ENCODE measurements around the gene DNAJA2. TPM values are rescaled to one million over a fixed set of nuclear protein-coding genes. Genes with fewer than 3 reads are reported as not detected.

Gene DNAJA2
- total and polyA plus RNA-seq, 2 of the 4 experiments (the other 2 are of a cell fraction), result 18.6 to 53.9 TPM

DNA sequence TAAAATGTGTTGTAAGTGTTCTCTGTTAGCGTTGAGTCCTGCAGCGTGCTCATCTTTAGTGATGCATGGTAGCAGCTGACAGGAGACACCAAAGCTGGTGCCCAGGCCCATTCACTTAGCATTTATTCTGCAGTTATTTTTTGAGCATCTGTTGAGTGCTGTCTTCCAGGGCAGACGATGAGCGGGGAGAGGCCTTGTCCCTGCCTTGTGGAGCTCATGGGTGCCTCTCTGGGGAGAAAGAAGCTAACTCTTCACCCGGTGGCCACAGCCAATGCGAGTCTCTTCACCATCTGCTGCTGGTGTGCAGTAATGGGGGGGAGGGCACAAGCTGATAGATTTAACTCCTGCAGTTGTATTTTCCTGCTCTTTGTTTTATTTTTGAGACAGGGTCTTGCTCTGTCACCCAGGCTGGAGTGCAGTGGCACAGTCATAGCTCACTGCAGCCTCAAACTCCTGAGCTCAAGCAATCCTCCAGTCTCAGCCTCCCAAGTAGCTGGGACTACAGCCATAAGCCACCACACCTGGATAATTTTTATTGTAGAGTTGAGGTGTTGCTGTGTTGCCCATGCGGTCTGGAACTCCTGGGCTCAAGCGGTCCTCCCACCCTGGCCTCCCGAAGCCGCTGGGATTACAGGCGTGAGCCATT, 58.8 kb downstream of the DNAJA2 start:
- intact Hi-C loops (cut with micrococcal nuclease), result no loop called here
- H2BK5ac ChIP-seq (ENCODE audit: low read depth, low read length, poor library complexity, severe bottlenecking), result no peak overlapping the region
- no peak overlapping the region for H2AK5ac ChIP-seq (ENCODE audit: low read depth, low read length)
- ATAC-seq (ENCODE audit: low read depth) (no peak), DNase-seq (no peak)
- BruUV-seq (replicated peaks), result no TSS peak
- dilution Hi-C loops (cut with HindIII; ENCODE audit: low sequenced_read_pairs, unreplicated experiment), result no loop called here
- H3K56ac ChIP-seq (ENCODE audit: extremely low read depth, insufficient read depth, low read length), result no peak overlapping the region
- H2BK15ac ChIP-seq (ENCODE audit: low read depth, low read length), result no peak overlapping the region
- H2BK20ac ChIP-seq (ENCODE audit: low read depth, low read length), result no peak overlapping the region
- TF ChIP-seq, protein P1, sequence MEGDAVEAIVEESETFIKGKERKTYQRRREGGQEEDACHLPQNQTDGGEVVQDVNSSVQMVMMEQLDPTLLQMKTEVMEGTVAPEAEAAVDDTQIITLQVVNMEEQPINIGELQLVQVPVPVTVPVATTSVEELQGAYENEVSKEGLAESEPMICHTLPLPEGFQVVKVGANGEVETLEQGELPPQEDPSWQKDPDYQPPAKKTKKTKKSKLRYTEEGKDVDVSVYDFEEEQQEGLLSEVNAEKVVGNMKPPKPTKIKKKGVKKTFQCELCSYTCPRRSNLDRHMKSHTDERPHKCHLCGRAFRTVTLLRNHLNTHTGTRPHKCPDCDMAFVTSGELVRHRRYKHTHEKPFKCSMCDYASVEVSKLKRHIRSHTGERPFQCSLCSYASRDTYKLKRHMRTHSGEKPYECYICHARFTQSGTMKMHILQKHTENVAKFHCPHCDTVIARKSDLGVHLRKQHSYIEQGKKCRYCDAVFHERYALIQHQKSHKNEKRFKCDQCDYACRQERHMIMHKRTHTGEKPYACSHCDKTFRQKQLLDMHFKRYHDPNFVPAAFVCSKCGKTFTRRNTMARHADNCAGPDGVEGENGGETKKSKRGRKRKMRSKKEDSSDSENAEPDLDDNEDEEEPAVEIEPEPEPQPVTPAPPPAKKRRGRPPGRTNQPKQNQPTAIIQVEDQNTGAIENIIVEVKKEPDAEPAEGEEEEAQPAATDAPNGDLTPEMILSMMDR (conservative IDR thresholded peaks at IDR 0.05; ENCODE audit: low read depth, low read length), result no peak
- TF ChIP-seq, protein P2, sequence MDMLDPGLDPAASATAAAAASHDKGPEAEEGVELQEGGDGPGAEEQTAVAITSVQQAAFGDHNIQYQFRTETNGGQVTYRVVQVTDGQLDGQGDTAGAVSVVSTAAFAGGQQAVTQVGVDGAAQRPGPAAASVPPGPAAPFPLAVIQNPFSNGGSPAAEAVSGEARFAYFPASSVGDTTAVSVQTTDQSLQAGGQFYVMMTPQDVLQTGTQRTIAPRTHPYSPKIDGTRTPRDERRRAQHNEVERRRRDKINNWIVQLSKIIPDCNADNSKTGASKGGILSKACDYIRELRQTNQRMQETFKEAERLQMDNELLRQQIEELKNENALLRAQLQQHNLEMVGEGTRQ (IDR thresholded peaks at IDR 0.05; ENCODE audit: low read depth, low read length), result no peak
- TF ChIP-seq CEBPB (IDR thresholded peaks at IDR 0.05; ENCODE audit: low read depth, low read length), result no peak
- no peak for TF ChIP-seq SMC3 (IDR thresholded peaks at IDR 0.05; ENCODE audit: low read depth, low read length)
- no peak for TF ChIP-seq MAFK (IDR thresholded peaks at IDR 0.05; ENCODE audit: low read depth, low read length)
- no peak for TF ChIP-seq NFE2L2 (IDR thresholded peaks at IDR 0.05; ENCODE audit: low read depth, low read length)
- no peak for TF ChIP-seq RFX5 (IDR thresholded peaks at IDR 0.05; ENCODE audit: low read depth, low read length)
- no peak for TF ChIP-seq RAD21 (IDR thresholded peaks at IDR 0.05; ENCODE audit: low read length)
- TF ChIP-seq MXI1 (IDR thresholded peaks at IDR 0.05; ENCODE audit: borderline replicate concordance, low read depth, low read length), result no peak
- no peak overlapping the region for H3K9ac ChIP-seq (ENCODE audit: low read depth, low read length)
- no peak overlapping the region for H4K5ac ChIP-seq (ENCODE audit: low read depth, low read length)
- POLR2A ChIA-PET (ENCODE audit: unreplicated experiment), result no interaction called here
- peaks cover 1 to 7% of the 10 kb centered on the region in 2 experiments; a peak in 2 of 4 replicates for H3K79me1 ChIP-seq (ENCODE audit: low read depth in 1 of 2, low read length in 2 of 2)
- no peak overlapping the region for H3K4me2 ChIP-seq (ENCODE audit: low read depth, low read length)
- no peak overlapping the region for H3K14ac ChIP-seq (replicated peaks; ENCODE audit: low read depth, low read length)
- H3K9me1 ChIP-seq (ENCODE audit: insufficient read depth, low read length), result peaks cover 8% of the 10 kb centered on the region
- no peak overlapping the region for H3K18ac ChIP-seq (ENCODE audit: low read depth, low read length)
- H3K23ac ChIP-seq (ENCODE audit: low read depth, low read length), result no peak overlapping the region
- no peaks in the 10 kb centered on the region for H3K9me3 ChIP-seq (ENCODE audit: control insufficient read depth, insufficient read depth, low read length)
- H3K27me3 ChIP-seq (ENCODE audit: control insufficient read depth, insufficient read depth, low read length), result no peaks in the 10 kb centered on the region
- no peak overlapping the region for H4K91ac ChIP-seq (ENCODE audit: insufficient read depth, low read depth, low read length)
- in situ Hi-C loops (cut with MboI; ENCODE audit: low sequenced_read_pairs), result no loop called here
- H4K8ac ChIP-seq (ENCODE audit: low read depth in 2 of 2, low read length in 2 of 2), result no peak overlapping the region
- CTCF ChIA-PET, result interaction anchor here (1.4 kb wide), 1 partner anchor 61 kb away, joined by 5 read pairs; no protein-coding TSS in a partner anchor
- 0 out of 2 replicates have a peak, but pooled peaks cover 5% of the 10 kb centered on the region for H4K20me1 ChIP-seq (ENCODE audit: insufficient read depth, low read length)
- no peak overlapping the region for H2BK120ac ChIP-seq (ENCODE audit: low read depth, low read length)
- H2AK9ac ChIP-seq (replicated peaks; ENCODE audit: low read depth, low read length, poor library complexity), result no peak overlapping the region
- H3K4me3 ChIP-seq (ENCODE audit: insufficient read depth, low read depth, low read length), result no peak overlapping the region
- WGBS, 2 experiments (ENCODE audit: extremely low coverage in 2 of 2, insufficient read length in 1 of 2), result 77% methylated on average over 3 of the region's 11 CpGs; no CpG with 5 or more reads in 1 of the 2 experiments
- H3K27ac ChIP-seq (ENCODE audit: insufficient read depth, low read length), result no peak overlapping the region
- no peak overlapping the region for H3K4ac ChIP-seq (ENCODE audit: low read depth, low read length)
- no peak overlapping the region for H2AFZ ChIP-seq (replicated peaks; ENCODE audit: low read length, poor library complexity)
- H3K36me3 ChIP-seq (ENCODE audit: control insufficient read depth, insufficient read depth, low read length), result peaks cover 71% of the 10 kb centered on the region
- H3K4me1 ChIP-seq (ENCODE audit: control insufficient read depth, insufficient read depth, low read length), result no peaks in the 10 kb centered on the region
